PFSK-1 (cell line): ENCODE results near the gene INPP4B. TPM values are rescaled to one million over a fixed set of nuclear protein-coding genes. Genes with fewer than 3 reads are reported as not detected.

ENCODE experiments used
- FOXP2 ChIP-seq: optimal IDR thresholded peaks from 2 replicates; pipeline ENCODE3; 2011; ENCODE audit warnings: borderline replicate concordance, control low read depth, inconsistent platforms; ENCODE audit not compliant: insufficient read depth; ENCODE audit errors: extremely low read length, extremely low read depth
- POLR2AphosphoS5 ChIP-seq: IDR thresholded peaks from 2 replicates; pipeline ENCODE4 v1.6.1; 2012; ENCODE audit warnings: low read depth, mild to moderate bottlenecking, control low read depth, low read length, moderate library complexity
- SIN3A ChIP-seq: IDR thresholded peaks from 2 replicates; pipeline ENCODE4 v1.6.1; 2012; ENCODE audit warnings: mild to moderate bottlenecking, low read length, moderate library complexity, borderline replicate concordance; ENCODE audit not compliant: insufficient read depth
- TAF1 ChIP-seq: IDR thresholded peaks from 2 replicates; pipeline ENCODE4 v1.6.1; 2012; ENCODE audit warnings: low read length, control low read depth, borderline replicate concordance; ENCODE audit not compliant: insufficient read depth
- polyA plus RNA-seq: library from polyadenylated mRNA; unstranded; fragments of >200 nt; gene quantifications from one replicate; pipeline ENCODE4 v1.2.1, GENCODE V29; 2012; ENCODE audit warnings: low read depth, missing spikeins; ENCODE audit not compliant: insufficient read length
- TF ChIP-seq, protein P1 (sequence below), 2 experiments: IDR thresholded peaks; 2 replicates each; pipeline versions ENCODE4 v1.6.1 to v1.8.0; 2011 to 2012; ENCODE audit warnings: low read depth in 2 of 2, low read length in 2 of 2, control low read depth in 1 of 2, inconsistent platforms in 1 of 2, mild to moderate bottlenecking in 1 of 2, moderate library complexity in 1 of 2; ENCODE audit not compliant: insufficient read depth in 1 of 2

INPP4B gene
- not detected for polyA plus RNA-seq

DNA sequence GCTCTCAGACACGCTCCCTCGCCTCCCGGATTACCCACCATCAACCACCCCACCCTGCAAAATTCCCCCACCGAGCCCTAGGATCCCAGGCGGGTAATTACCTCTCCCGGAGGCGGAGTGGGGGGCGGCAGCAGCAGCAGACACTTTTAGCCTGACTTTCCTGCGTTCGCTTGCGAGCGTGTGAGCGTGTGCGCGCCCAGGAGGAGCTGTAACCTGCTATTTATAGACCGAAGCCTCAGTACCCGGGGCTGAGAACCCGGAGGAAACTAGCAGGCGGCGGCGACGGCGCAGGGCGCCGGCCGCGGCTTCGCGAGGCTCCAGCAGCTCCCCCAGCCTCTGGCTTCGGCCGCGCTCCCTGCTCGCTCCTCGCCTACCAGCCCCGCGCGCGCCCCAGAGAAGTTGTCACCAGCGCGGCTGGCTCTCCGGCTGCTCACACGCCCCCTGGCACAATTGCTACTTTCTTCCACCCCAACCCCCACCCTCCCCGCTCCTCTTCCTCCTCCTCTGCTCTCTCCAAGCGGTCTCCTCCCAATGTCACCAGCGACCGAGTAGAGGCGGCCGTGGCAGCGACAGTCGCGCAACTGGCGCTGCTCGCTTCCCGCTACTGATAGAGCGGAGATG, at the start of gene INPP4B:
INPP4B (minus strand) TSS at position 194 of the 621 bp plus-strand sequence.
- TF ChIP-seq FOXP2 (no peak), SIN3A (no peak), POLR2AphosphoS5 (no peak)
- TF ChIP-seq, protein P1, sequence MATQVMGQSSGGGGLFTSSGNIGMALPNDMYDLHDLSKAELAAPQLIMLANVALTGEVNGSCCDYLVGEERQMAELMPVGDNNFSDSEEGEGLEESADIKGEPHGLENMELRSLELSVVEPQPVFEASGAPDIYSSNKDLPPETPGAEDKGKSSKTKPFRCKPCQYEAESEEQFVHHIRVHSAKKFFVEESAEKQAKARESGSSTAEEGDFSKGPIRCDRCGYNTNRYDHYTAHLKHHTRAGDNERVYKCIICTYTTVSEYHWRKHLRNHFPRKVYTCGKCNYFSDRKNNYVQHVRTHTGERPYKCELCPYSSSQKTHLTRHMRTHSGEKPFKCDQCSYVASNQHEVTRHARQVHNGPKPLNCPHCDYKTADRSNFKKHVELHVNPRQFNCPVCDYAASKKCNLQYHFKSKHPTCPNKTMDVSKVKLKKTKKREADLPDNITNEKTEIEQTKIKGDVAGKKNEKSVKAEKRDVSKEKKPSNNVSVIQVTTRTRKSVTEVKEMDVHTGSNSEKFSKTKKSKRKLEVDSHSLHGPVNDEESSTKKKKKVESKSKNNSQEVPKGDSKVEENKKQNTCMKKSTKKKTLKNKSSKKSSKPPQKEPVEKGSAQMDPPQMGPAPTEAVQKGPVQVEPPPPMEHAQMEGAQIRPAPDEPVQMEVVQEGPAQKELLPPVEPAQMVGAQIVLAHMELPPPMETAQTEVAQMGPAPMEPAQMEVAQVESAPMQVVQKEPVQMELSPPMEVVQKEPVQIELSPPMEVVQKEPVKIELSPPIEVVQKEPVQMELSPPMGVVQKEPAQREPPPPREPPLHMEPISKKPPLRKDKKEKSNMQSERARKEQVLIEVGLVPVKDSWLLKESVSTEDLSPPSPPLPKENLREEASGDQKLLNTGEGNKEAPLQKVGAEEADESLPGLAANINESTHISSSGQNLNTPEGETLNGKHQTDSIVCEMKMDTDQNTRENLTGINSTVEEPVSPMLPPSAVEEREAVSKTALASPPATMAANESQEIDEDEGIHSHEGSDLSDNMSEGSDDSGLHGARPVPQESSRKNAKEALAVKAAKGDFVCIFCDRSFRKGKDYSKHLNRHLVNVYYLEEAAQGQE (IDR thresholded peaks at IDR 0.05; ENCODE audit: insufficient read depth in 1 of 2, low read depth in 2 of 2, low read length in 2 of 2): no peak

DNA sequence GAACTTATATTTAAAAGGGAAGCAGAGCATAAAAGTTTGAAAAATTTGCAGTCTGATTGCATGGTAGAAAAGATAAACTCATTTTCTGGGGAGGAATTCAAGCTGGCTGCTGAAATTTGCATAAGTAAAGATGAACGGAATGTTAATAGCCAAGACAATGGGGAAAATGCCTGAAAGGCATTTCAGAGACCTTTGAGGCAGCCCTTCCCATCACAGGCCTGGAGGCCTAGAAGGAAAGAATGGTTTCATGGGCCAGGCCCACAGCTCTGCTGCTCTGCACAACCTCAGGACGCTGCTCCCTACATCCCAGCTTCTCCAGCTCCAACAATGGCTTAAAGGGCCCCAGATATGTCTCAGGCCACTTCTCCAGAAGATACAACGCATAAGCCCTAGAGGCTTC, 46.9 kb upstream of the INPP4B start:
- TF ChIP-seq TAF1: no peak
- no peak for TF ChIP-seq POLR2AphosphoS5
- TF ChIP-seq, protein P1 (IDR thresholded peaks at IDR 0.05; ENCODE audit: insufficient read depth in 1 of 2, low read depth in 2 of 2, low read length in 2 of 2): no peak

DNA sequence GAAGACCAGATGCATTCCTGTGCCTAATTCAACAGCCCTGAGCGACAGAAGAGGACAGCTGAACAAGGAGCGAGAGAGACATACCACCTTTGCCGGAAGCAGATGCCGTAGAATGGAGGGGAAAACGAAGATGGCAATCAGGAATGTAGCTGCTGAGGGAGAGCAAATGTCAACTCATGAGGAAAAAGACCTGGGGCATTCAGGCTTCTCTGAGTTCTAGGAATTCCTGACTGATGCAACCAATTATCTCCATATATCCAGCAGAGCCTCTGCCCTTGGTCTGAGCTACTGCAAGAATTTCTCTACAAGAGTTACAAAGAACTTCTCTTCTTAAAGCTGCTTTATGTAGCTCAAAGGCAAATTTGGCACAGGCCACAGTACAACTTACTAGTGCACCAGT, 40.5 kb upstream of the INPP4B start:
- TF ChIP-seq FOXP2 (no peak), TAF1 (no peak), POLR2AphosphoS5 (no peak)
- TF ChIP-seq, protein P1 (IDR thresholded peaks at IDR 0.05; ENCODE audit: insufficient read depth in 1 of 2, low read depth in 2 of 2, low read length in 2 of 2): no peak

DNA sequence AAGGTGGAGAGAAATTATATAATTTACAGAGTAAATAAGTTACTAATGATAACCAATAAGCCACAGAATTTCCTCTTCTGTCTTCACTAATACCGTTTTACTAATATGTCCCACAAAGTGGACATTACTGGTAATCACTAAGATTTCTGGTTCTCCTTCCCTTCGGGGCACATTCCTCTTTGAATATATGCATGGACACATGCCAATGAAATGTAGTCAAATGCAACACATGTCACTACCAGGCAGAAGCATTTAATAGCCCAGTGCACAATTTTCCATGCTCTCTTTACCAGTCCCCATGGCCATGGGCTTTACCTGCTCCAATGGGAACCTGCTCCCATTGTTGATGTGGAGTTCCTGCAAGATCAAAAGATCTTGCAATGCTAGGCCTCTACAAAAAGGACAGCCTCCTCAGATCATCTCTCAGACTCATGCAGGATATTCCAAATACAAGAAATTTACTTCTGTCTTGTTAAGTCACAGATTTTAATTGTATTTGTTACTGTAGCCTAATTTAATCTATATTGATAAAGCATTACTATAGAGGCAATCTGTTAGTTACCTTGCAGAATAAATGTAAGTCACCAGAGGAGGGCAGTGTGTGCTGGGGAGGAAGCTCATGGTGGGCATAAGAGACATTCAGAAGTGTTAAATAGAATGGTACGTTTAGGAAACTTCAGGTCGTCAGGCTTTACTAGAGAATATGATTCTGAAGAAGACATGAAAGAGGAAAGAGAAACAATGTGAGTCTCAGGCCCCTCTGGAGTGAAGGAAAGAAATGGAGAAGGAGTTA, 37.1 kb upstream of the INPP4B start:
- TF ChIP-seq, protein P1 (IDR thresholded peaks at IDR 0.05; ENCODE audit: insufficient read depth in 1 of 2, low read depth in 2 of 2, low read length in 2 of 2): no peak
- TF ChIP-seq TAF1: no peak
- TF ChIP-seq SIN3A: no peak
- no peak for TF ChIP-seq FOXP2
- TF ChIP-seq POLR2AphosphoS5: no peak
